Rectal smooth muscle tissue (tissue), 1 donor: ENCODE measurements around the gene NFYC.

Source experiments
- H3K27ac ChIP-seq: one replicate; pipeline ENCODE4 v1.7.0; 2013; ENCODE audit warnings: low read depth, low read length, inconsistent platforms
- H3K27me3 ChIP-seq: one replicate; pipeline ENCODE4 v1.7.0; 2013; ENCODE audit warnings: low read length; ENCODE audit not compliant: control insufficient read depth, insufficient read depth
- H3K36me3 ChIP-seq: one replicate; pipeline ENCODE4 v1.7.0; 2013; ENCODE audit warnings: low read length; ENCODE audit not compliant: control insufficient read depth, insufficient read depth
- H3K4me1 ChIP-seq: one replicate; pipeline ENCODE4 v1.7.0; 2013; ENCODE audit warnings: low read length; ENCODE audit not compliant: control insufficient read depth, insufficient read depth
- H3K4me3 ChIP-seq: one replicate; pipeline ENCODE4 v1.7.0; 2013; ENCODE audit warnings: low read length
- H3K9ac ChIP-seq: one replicate; pipeline ENCODE4 v1.7.0; 2013; ENCODE audit warnings: low read length

Gene NFYC

GRCh38 chr1:40808002-40808401 is 116.5 kb downstream of the NFYC start:
- H3K36me3 ChIP-seq: no peaks in the 10 kb centered on the region
- no peak overlapping the region for H3K4me3 ChIP-seq
- H3K27ac ChIP-seq: no peak overlapping the region
- H3K4me1 ChIP-seq: peaks cover 18% of the 10 kb centered on the region
- H3K9ac ChIP-seq: no peak overlapping the region
- no peaks in the 10 kb centered on the region for H3K27me3 ChIP-seq

DNA sequence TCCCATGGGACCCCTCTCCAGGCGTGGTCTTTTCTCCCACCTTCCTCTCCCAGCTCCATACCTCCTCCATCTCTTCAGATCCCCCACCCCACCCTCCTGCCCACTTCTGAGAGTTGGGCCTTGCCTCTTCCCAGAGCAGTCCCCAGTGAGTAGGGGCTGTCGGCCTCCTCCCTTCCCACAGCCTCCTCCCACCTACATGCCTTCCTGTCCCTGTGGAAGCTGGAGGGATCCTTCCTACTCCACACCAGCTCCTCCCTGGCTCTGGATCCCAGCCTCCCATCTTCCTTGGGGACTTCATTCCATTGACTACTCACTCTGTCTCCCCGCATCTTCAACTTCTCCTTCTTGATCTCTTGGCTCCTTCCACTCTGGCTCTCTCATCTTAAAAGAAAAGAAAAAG is 116.9 kb downstream of the NFYC start:
- H3K9ac ChIP-seq: no peak overlapping the region
- H3K27ac ChIP-seq: no peak overlapping the region
- H3K36me3 ChIP-seq: no peaks in the 10 kb centered on the region
- peaks cover 18% of the 10 kb centered on the region for H3K4me1 ChIP-seq
- H3K27me3 ChIP-seq: no peaks in the 10 kb centered on the region
- no peak overlapping the region for H3K4me3 ChIP-seq

GRCh38 chr1:40808909-40809308 is 117.4 kb downstream of the NFYC start:
- no peaks in the 10 kb centered on the region for H3K36me3 ChIP-seq
- H3K4me1 ChIP-seq: peaks cover 18% of the 10 kb centered on the region
- no peak overlapping the region for H3K4me3 ChIP-seq
- no peak overlapping the region for H3K27ac ChIP-seq
- no peaks in the 10 kb centered on the region for H3K27me3 ChIP-seq
- no peak overlapping the region for H3K9ac ChIP-seq

DNA sequence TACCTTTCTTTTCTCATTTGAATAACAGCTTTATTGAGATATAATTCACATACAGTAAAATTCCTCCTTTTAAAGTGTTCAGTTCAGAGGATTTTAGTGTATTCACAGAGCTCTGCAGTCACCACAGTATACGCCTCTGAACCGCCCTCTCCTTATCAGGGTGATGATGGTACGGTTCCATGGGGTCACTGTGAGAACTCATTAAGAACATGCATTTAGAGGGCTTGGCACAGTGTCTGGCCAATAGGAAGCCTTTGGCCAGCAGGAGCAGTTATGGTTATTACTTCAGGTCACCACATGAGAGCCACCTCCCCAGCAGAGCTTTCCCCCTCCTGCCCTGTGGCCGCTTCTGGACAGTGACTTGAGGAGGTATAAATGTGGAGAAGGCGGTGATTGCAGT is 119.4 kb downstream of the NFYC start:
- Histone ChIP-seq H3K4me1 (peaks cover 16% of the 10 kb centered on the region), H3K36me3 (no peaks in the 10 kb centered on the region), H3K4me3 (no peak overlapping the region), H3K27ac (no peak overlapping the region), H3K9ac (no peak overlapping the region), H3K27me3 (no peaks in the 10 kb centered on the region)

- no peaks in the 10 kb centered on the region for H3K4me1 ChIP-seq
- no peak overlapping the region for H3K4me3 ChIP-seq
- H3K9ac ChIP-seq: no peak overlapping the region
- H3K36me3 ChIP-seq: peaks cover 2% of the 10 kb centered on the region
- H3K27me3 ChIP-seq: no peaks in the 10 kb centered on the region
- H3K27ac ChIP-seq: no peak overlapping the region
Measured at GRCh38 chr1:40815420-40815819, 123.9 kb downstream of the NFYC start.

GRCh38 chr1:40817791-40818263 is 126.3 kb downstream of the NFYC start:
- no peak overlapping the region for H3K9ac ChIP-seq
- H3K27me3 ChIP-seq: no peaks in the 10 kb centered on the region
- peak overlapping the region; percentile 41 for H3K4me3 ChIP-seq
- H3K36me3 ChIP-seq: peaks cover 2% of the 10 kb centered on the region
- no peak overlapping the region for H3K27ac ChIP-seq
- H3K4me1 ChIP-seq: no peaks in the 10 kb centered on the region

DNA sequence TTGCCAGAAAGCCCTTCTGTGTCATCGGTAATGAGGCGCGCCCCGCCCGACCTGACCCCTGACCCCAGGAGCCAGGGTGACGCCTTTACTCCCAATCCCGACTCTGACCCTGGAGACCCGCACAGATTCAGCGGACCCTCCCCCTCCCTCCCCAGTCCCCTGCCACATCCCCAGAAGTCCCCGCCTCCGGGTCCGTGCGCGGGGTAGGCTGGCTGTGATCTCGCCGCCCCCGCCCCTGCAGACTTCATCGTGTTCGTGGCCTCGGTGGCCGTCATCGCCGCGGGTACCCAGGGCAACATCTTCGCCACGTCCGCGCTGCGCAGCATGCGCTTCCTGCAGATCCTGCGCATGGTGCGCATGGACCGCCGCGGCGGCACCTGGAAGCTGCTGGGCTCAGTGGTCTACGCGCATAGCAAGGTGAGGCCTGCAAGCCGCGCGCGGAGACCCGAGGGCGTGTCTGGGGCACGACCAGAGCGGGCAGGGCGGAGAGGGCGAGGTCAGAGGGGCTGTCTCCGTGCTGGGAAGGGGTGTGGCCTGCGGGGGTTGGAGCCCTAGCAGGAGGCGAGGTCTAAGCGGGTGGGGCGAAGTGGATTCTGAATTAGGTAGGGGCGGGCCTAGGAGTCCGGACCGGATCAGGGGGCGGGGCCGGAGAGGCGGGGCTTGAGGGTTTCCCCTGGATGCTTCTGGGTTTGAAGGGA is 126.9 kb downstream of the NFYC start:
- Histone ChIP-seq H3K27me3 (no peaks in the 10 kb centered on the region), H3K36me3 (peaks cover 2% of the 10 kb centered on the region), H3K27ac (no peak overlapping the region), H3K4me1 (no peaks in the 10 kb centered on the region), H3K9ac (no peak overlapping the region), H3K4me3 (peak overlapping the region; percentile 41)

DNA sequence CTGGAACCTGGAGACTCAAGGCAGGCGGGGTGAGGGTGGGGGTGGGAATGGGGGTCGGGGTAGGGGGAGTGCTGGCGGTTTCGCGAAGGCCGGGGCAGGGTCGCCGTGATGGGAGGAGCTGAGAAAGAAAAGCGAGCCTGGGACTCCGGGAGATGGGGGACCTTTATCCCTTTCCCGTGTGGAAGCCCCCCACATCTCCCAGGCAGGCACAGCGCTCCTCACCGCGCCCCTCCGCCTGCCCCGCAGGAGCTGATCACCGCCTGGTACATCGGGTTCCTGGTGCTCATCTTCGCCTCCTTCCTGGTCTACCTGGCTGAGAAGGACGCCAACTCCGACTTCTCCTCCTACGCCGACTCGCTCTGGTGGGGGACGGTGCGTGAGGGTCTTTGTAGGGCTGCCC is 127.6 kb downstream of the NFYC start:
- Histone ChIP-seq H3K9ac (no peak overlapping the region), H3K4me3 (no peak overlapping the region), H3K36me3 (peaks cover 2% of the 10 kb centered on the region), H3K27ac (no peak overlapping the region), H3K27me3 (no peaks in the 10 kb centered on the region), H3K4me1 (no peaks in the 10 kb centered on the region)

DNA sequence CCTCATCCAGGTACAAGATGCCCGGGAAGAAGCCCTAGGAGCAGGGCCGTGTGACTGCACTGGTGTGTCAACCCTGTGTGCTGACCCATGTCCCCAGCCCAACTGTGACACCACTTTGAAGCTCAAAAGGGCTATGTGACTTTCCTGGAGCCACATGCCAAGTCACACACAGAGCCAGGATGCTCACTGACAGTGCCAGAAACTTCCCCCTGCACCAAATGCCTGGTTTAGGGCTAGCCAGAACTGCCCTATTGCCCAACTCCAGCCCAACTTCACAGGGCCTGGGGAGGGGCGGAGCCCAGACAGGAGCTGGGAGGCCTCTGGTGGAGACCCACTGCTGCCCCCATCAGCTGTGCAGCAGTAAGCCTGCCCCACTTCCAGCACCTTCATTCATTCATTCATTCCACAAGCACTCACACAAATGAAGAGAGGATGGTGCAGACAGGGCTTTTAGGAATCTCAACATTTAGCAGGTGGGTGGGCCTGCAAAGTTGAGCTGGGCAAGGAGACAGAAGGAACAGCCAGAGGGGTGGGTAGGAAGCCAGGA is 128.8 kb downstream of the NFYC start:
- Histone ChIP-seq H3K4me3 (no peak overlapping the region), H3K27ac (no peak overlapping the region), H3K27me3 (no peaks in the 10 kb centered on the region), H3K4me1 (peaks cover 3% of the 10 kb centered on the region), H3K9ac (no peak overlapping the region), H3K36me3 (peaks cover 2% of the 10 kb centered on the region)
